Subcutaneous abdominal adipose tissue (tissue), 5 donors: ENCODE data around the gene ATG7.

Source experiments
- H3K27ac ChIP-seq: one replicate; pipeline ENCODE4 v1.7.0; 2013; ENCODE audit warnings: low read depth, mild to moderate bottlenecking, inconsistent platforms, low read length, moderate library complexity
- H3K27me3 ChIP-seq, 5 donors: one replicate each; pipeline ENCODE4 v1.7.0; 2013; ENCODE audit warnings: low read length in 5 of 5, inconsistent platforms in 1 of 5; ENCODE audit not compliant: control insufficient read depth in 5 of 5, insufficient read depth in 4 of 5
- H3K36me3 ChIP-seq, 5 donors: one replicate each; pipeline ENCODE4 v1.7.0; 2013; ENCODE audit warnings: low read length in 5 of 5; ENCODE audit not compliant: control insufficient read depth in 5 of 5, insufficient read depth in 5 of 5
- H3K4me1 ChIP-seq, 5 donors: one replicate each; pipeline ENCODE4 v1.7.0; 2013; ENCODE audit warnings: low read length in 5 of 5, mild to moderate bottlenecking in 3 of 5, moderate library complexity in 1 of 5; ENCODE audit not compliant: control insufficient read depth in 5 of 5, insufficient read depth in 5 of 5
- H3K4me3 ChIP-seq, 5 donors: one replicate each; pipeline ENCODE4 v1.7.0; 2013; ENCODE audit warnings: low read length in 5 of 5, low read depth in 1 of 5
- H3K9ac ChIP-seq, 5 donors: one replicate each; pipeline ENCODE4 v1.7.0; 2013; ENCODE audit warnings: low read length in 5 of 5, mild to moderate bottlenecking in 4 of 5, moderate library complexity in 3 of 5
- H3K9me3 ChIP-seq, 5 donors: one replicate each; pipeline ENCODE4 v1.7.0; 2013; ENCODE audit warnings: low read length in 5 of 5; ENCODE audit not compliant: control insufficient read depth in 5 of 5
- donor health status: healthy.
- donor health status: healthy.
- donor health status: healthy.
- donor health status: healthy.
- donor health status: healthy.

The ATG7 gene

GRCh38 chr3:11275926-11276325 lies 3.7 kb downstream of the ATG7 start:
- no peak overlapping the region for H3K9ac ChIP-seq
- H3K4me1 ChIP-seq = peaks cover 8 to 28% (median 19%) of the 10 kb centered on the region in 5 donors

GRCh38 chr3:11276901-11277300 lies 4.7 kb downstream of the ATG7 start:
- no peak overlapping the region for H3K9ac ChIP-seq
- H3K4me3 ChIP-seq = no peak overlapping the region
- H3K9me3 ChIP-seq = no peaks in the 10 kb centered on the region
- peaks cover 1 to 24% (median 4%) of the 10 kb centered on the region in 5 donors for H3K36me3 ChIP-seq
- H3K27ac ChIP-seq = no peak overlapping the region
- H3K27me3 ChIP-seq = no peaks in the 10 kb centered on the region
- H3K4me1 ChIP-seq = peaks cover 6 to 25% (median 16%) of the 10 kb centered on the region in 5 donors

More at GRCh38 chr3:11275926-11276325, 3.7 kb downstream of the ATG7 start:
- Histone ChIP-seq H3K27me3 (no peaks in the 10 kb centered on the region), H3K27ac (no peak overlapping the region), H3K36me3 (peaks cover 0 to 18% (median 2%) of the 10 kb centered on the region in 5 donors), H3K9me3 (no peaks in the 10 kb centered on the region), H3K4me3 (no peak overlapping the region)

DNA sequence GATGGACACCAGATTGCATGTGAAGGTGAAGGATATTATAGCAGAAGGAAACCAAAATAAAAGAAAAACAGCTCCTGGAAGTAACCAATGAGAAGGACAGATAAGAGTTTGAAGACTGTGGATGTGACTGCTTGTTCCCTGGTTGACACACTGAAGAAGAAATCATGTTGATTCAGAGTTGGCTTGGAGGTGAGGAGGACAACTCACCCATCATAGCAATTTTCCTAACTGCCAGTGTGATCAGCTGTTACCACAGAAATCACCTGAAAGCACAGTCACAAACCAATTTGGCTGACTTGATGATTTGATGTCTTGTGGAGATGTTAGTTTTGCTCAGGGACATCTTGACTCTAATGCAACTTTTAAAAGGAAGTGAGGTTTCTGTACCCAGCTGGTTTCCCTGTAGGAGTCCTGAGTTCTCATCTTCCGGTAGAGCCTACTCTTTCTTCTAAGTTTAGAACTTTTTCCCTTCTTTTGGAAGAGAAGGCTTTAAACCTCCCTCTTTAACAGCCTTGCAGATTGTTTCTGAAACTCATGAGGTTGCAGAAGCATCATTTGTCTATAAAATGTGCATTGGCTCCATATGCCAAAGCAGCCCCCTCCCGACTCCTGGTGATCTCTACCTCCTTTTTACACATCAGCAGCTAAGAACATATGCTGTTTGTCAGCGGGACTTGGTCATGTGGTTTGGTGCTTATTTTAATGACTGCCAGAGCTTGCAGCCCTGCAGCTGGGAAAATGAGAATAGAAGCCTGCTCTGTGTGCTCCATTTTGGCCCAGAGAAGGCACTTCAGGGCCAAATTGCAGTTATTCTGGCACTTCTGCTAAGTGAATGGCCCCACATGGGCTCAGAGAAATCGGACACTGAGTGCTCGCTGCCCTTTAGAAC lies 10.3 kb downstream of the ATG7 start:
- Histone ChIP-seq H3K9me3 (no peaks in the 10 kb centered on the region), H3K36me3 (peaks cover 4 to 23% (median 9%) of the 10 kb centered on the region in 5 donors), H3K27ac (peak overlapping the region; percentile 6), H3K27me3 (no peaks in the 10 kb centered on the region), H3K4me1 (peaks cover 7 to 27% (median 17%) of the 10 kb centered on the region in 5 donors), H3K9ac (peak overlapping the region in 1 of 5 donors; percentile 15), H3K4me3 (peak overlapping the region in 1 of 5 donors; percentile 9)

- H3K9me3 ChIP-seq = no peaks in the 10 kb centered on the region
- peaks cover 7 to 33% (median 23%) of the 10 kb centered on the region in 5 donors for H3K4me1 ChIP-seq
- peak overlapping the region in 2 of 5 donors; percentile 15 to 21 for H3K9ac ChIP-seq
- H3K27me3 ChIP-seq = no peaks in the 10 kb centered on the region
- H3K27ac ChIP-seq = peak overlapping the region; percentile 6
- no peak overlapping the region for H3K4me3 ChIP-seq
- peaks cover 4 to 23% (median 9%) of the 10 kb centered on the region in 5 donors for H3K36me3 ChIP-seq
Measured at GRCh38 chr3:11283139-11283475, 10.9 kb downstream of the ATG7 start.

GRCh38 chr3:11284011-11284410 lies 11.8 kb downstream of the ATG7 start:
- Histone ChIP-seq H3K4me1 (peaks cover 9 to 42% (median 32%) of the 10 kb centered on the region in 5 donors), H3K9ac (no peak overlapping the region), H3K9me3 (no peaks in the 10 kb centered on the region), H3K27ac (no peak overlapping the region), H3K27me3 (no peaks in the 10 kb centered on the region), H3K4me3 (no peak overlapping the region), H3K36me3 (peaks cover 4 to 19% (median 7%) of the 10 kb centered on the region in 5 donors)

DNA sequence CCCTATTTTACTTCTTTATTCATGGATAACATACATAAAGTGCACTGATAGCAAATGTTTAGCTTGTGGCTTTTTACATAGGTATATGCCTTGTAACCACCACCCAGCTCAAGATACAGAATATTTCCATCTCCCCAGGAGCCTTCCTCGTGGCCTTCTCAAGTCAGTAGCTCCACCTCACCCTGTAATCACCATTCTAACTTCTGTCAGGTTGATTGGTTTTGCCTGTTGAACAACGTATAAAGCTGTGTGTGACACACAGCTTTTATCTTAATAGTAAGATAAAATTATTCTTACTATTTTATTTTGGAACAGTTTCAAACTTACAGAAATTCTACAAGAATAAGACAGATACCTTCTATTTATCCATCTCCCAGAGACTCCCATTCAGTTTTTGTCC lies 13.3 kb downstream of the ATG7 start:
- Histone ChIP-seq H3K27ac (no peak overlapping the region), H3K4me3 (no peak overlapping the region), H3K9me3 (no peaks in the 10 kb centered on the region), H3K36me3 (peaks cover 4 to 19% (median 7%) of the 10 kb centered on the region in 5 donors), H3K9ac (no peak overlapping the region), H3K4me1 (peaks cover 13 to 55% (median 44%) of the 10 kb centered on the region in 5 donors), H3K27me3 (no peaks in the 10 kb centered on the region)

- H3K9ac ChIP-seq = peak overlapping the region in 1 of 5 donors; percentile 22
- H3K27ac ChIP-seq = peak overlapping the region; percentile 86
- H3K36me3 ChIP-seq = peaks cover 0 to 9% (median 0%) of the 10 kb centered on the region in 5 donors
- H3K4me1 ChIP-seq = peaks cover 13 to 54% (median 41%) of the 10 kb centered on the region in 5 donors
- H3K27me3 ChIP-seq = no peaks in the 10 kb centered on the region
- no peak overlapping the region for H3K4me3 ChIP-seq
- H3K9me3 ChIP-seq = no peaks in the 10 kb centered on the region
Measured at GRCh38 chr3:11287404-11287803, 15.2 kb downstream of the ATG7 start.

- Histone ChIP-seq H3K4me3 (no peak overlapping the region), H3K36me3 (peaks cover 0 to 5% (median 0%) of the 10 kb centered on the region in 5 donors), H3K4me1 (peaks cover 11 to 48% (median 35%) of the 10 kb centered on the region in 5 donors), H3K9me3 (no peaks in the 10 kb centered on the region), H3K27me3 (no peaks in the 10 kb centered on the region), H3K9ac (peak overlapping the region in 1 of 5 donors; percentile 33), H3K27ac (peak overlapping the region; percentile 86)
Measured at GRCh38 chr3:11288021-11288491, 15.9 kb downstream of the ATG7 start.

DNA sequence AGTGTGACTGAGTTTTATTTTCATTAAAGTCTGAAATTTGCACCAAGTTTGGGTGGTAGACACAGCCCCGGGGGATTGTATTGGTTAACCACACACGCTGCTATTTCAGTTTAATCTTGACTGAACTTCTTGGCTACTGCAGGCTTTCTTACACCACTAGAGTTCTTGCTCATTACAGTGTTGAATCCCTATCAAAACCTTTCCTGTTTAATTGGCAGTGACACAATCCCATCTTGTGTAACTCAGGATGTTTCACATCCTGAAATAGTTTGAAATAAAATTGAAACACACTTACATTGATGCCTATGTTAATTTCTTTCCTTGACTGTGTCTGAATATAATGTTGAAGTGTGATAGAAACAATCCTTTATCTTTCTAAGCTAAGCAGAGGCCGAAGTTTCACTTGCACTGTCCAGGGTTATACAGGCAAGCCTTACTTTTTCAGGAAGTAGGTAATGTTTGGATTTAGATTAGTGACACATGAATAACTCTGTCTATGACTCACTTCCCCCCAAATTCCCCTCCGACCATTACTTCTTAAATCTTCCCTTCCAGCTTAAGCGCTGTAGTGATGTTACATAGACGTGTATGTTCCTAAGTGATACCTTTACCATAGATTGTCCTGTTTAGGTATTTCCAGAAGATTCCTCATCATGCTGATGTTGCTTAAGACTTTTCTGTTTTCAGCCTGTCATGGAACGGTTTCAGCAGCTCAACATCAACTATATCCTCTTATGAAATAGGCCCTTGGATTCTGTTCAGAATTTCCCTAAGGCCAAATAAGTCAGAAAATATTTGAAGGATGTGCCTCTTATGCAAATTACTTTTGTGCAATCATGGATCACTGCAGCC lies 16.8 kb downstream of the ATG7 start:
- Histone ChIP-seq H3K4me1 (peaks cover 7 to 40% (median 28%) of the 10 kb centered on the region in 5 donors), H3K4me3 (peak overlapping the region in 1 of 5 donors; percentile 29), H3K9ac (peak overlapping the region; percentile 17 to 68 (median 33)), H3K27ac (peak overlapping the region; percentile 86), H3K27me3 (no peaks in the 10 kb centered on the region), H3K9me3 (no peaks in the 10 kb centered on the region), H3K36me3 (peaks cover 0 to 5% (median 0%) of the 10 kb centered on the region in 5 donors)
